T-helper 1 cell (primary cell): ENCODE data around the gene NEUROD1.
"Not testable (repeated sequence)": the region's sequence is repeated elsewhere in the genome, so short reads cannot be mapped to it uniquely, and the experiment has no call there.

Experiments used
- DNase-seq, 5 donors: peaks; one replicate each; pipeline ENCODE4 v3.0.0-alpha.2; 2012 to 2020
- total RNA-seq, 4 donors: gene quantifications; one replicate each; lab custom pipeline; 2026; lab: John Stamatoyannopoulos, UW

NEUROD1 gene
- total RNA-seq = 0 reads per million in 4 donors

DNA sequence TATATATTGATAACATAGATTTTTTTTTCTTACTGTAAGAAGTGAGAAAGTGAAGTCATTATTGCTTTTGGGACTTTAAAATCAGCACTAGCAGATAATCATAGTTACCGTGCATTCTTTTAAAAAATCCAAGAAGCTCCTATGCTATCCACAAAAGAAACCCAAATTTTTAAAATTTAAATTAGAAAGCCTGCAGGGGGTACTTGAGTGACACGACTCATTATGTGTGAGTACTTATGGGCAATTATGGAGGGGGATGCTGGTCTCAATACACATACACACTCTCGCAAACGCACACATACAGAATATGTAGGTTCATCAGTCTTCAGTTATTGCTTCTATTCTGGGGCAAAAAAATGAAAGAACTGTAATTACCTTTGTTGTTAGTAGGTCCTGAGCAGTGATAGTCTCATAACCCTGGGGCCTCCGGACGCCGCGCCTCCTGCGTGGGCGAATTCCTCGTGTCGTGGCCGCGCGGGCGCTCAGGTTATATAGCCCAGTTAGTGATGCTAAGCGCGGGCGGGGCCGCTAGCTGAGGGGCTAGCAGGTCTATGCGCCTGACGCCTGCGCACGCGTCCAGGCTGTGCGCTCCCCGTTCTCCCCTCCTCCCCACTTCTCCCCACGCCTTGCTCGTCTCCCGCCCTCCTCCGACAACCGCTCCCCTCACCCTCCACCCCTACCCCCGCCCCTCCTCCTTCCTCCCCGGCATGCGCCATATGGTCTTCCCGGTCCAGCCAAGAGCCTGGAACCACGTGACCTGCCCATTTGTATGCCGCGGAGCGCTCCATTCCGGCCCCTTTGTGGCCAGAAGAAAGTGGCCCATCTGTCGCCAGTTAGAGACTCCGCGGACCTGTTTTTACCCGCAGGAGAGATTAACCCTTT is at the start of gene NEUROD1:
NEUROD1 (minus strand) TSS at position 463 of the 882 bp plus-strand sequence. CDS start 1,657 bp downstream, outside the sequence.
- DNase-seq = no peak

DNA sequence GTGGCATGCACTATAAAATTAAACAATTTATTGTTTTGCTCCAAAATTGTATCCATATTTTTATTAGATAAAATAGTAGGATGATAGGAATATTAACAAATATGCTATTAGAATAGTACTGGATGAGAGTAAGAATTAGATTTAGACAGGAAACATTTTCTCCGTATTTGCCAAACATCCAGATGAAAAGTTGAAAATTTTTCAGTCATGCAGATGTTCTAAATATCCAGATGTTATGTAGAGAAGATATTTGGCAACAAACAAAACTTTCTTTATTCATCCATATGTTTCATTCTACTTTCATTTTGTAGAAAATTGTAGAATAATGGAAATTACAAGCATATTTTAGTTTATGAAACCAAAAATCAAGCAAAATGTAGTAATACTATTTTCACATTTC is 45.2 kb upstream of the NEUROD1 start:
- no peak for DNase-seq

DNA sequence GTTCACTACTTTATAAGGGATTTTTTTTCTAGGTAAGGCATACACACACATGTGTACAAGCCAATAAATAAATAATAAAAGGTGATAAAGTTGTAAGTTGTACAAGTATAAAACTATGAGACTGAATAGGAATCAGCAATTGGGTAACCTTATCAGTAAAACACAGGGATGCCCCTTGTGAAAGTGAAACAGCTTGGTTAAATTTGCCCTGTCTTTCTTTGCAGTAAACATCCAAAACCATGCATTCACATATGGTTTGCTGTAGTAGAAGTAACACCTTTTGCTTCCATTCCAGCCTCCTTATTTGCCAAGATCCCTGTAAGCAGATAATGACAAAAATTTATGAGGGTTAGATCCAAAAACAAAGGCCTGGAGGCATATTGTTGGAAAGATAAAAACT is 44.3 kb upstream of the NEUROD1 start:
- DNase-seq = no peak

DNA sequence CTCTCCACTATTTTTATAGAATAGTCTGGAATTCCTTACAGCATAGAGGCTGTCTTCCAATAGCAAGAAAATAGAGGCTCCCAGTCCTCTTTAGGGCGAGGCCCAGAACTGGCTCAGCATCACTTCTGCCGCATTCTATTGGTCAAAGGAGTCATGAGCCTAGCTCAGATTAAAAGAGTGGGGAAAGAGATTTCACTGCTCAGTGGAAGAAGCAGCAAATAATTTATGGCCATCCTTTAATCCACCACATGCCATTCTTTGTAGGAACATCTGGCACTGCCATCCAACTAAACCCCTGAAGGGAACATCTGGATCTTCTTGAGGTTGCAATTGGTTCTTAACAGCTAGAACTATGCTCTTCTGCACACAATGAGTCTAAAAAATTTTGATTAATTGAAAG is 43.4 kb upstream of the NEUROD1 start:
- DNase-seq = no peak

DNA sequence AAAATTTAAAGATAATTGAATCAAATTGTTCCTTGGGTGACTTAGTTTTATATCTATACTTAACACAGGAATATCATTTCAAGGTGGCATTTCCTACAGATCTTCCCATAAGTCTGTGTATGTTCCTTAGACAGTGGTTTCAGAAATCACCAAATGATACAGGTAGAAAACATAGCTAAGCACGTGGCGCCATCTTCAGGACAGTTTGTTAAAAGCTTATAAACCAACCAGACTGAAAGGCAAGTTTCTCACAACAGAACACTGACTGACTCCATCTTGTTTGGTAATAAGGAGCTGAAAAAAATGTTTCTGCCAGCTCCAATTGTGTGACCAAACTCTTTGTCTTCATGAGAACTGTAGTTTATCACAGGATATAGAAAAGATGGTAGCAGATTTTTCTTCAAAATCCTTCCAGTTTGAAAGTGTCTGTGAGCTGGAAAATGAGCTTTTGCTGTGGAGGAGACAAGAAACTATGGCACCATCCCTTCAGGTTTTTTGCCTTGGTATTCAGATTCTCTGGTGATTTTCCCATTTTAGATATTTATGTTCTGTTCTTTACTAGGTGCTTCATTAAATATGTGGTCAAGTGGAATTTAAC is 34.8 kb upstream of the NEUROD1 start:
- peak; percentile 13 to 70 (median 55) for DNase-seq

DNA sequence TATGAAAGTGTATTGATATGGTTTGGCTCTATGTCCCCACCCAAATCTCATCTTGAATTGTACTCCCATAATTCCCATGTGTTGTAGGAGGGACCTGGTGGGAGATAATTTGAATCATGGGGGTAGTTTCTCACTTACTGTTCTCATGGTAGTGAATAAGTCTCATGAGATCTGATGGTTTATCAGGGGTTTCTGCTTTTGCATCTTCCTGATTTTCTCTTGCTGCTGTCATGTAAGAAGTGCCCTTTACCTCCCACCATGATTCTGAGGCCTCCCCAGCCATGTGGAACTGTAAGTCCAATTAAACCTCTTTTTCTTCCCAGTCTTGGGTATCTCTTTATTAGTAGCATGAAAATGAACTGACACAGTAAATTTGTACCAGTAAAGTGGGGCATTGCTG is 30.7 kb upstream of the NEUROD1 start:
- DNase-seq = not testable (repeated sequence)

DNA sequence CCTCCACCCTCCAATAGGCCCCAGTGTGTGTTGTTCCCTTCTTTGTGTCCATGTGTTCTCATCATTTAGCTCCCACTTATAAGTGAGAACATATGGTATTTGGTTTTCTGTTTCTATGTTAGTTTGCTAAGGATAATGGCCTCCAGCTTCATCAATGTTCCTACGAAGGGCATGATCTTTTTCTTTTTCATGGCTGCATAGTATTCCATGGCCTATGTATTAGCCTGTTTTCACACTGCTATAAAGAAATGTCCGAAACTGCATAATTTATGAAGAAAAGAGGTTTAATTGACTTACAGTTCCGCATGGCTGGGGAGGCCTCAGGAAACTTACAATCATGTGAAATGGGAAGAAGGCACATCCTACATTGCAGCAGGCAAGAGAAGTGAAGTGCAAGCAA is 22.2 kb upstream of the NEUROD1 start:
- DNase-seq = not testable (repeated sequence)

DNA sequence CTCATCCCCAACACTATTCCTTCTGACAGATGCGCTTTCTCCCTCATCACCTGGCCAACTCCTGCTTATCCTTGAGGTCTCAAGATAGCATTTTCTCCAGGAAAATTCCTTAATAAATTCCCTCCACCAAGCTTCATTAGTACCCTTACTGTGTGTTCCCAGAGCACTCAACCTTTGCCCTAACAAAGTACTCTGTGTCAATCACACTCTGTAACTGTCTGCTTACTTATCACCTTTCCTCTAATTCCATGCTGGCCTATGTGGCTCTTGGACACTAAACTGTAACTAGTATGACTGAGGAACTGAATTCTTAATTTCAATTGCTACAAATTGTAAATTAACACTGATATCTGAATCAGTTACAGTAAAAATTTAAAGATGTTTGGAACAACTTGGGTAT is 17.9 kb upstream of the NEUROD1 start:
- DNase-seq = no peak

DNA sequence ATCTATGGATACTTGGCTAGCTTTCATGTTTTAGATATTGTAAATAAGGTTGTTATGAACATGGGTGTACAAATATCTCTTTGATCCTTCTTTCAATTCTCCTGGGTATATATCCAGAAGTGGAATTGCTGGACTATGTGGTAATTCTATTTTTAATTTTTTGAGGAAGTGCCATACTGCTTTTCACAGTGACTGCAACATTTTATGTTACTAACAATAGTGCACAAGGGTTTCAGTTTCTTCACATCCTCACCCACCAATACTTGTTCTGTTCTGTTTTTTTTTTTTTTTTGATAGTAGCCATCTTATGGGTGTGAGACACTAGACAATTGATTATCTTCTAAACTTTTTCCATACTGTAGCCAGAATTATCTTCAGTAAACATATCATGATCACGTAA is 17.3 kb upstream of the NEUROD1 start:
- no peak for DNase-seq

DNA sequence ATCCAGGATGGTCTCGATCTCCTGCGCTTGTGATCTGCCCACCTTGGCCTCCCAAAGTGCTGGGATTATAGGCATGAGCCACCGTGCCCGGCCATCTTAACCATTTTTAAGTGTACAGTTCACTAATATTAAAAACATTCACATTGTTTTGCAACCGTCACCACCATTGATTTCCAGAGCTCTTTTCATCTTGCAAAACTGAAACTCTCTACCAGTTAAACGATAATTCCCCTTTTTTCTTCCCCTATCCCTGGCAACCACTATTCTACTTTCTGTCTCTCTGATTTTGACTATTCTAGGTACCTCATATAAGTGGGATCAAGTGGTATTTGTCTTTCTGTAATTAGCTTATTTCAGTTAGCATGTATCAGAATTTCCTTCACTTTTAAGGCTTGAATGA is 16.8 kb upstream of the NEUROD1 start:
- no peak for DNase-seq

DNA sequence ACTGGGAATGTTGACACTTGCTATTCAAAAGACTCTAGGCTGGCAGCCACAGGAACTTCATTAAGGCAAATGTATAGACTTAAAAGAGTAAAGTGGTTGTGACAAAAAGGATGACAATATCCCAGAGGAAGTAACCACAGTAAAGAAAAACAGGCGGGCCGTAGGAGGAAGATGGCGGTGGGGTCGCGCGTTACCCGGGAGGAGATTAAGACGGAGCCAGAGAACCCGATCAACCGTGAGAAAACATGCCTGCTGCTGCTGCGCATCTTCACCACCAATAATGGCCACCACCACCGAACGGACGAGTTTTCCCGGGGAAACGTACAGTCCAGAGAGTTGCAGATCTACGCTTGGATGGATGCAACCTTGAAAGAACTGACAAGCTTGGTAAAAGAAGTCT is 14.0 kb upstream of the NEUROD1 start:
- no peak for DNase-seq

DNA sequence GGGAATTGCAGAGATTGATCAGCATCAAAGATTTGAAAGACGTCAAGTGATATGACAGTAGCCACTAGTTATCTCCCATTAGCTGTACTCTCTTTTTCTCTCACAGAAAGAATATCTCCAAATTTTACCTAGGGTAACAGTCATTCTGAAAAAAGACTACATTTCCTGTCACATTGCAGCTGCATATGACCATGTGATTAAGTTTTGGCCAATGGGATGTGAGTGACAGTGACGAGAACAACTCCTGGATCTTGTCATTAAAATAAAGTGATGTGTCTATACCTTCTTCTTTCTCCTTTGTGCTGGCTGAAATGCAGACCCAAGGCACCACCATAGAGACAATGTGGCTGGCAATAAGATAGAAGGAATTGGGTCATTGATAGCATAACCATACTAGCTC is 10.5 kb upstream of the NEUROD1 start:
- DNase-seq = no peak

DNA sequence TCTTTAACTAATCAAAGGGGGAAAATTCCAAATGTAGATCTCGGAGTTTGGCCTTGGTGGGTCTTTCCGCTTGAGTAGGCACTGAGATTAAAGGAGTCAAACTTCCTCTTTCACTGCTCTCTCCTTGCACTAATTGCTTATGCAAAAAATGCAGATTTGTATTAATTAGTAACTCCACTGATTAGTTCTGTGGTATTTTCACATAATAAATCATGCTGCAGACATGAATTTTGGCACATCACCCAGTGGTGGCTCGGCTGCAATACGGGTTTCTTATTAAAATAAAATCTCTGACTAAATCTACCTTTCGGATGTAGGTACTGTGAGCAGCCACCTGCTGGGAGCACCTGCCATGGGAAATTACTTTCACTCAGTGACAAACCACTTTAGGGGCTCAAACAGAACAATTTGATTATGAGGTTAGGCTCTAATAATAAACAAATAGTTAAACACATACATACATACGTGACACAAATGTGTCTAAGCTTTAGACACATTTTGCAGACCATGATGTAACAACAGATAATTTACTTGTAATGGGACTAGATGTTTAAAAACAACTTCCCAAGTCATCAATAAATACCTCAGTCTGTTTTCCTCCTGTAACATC is 6.4 kb upstream of the NEUROD1 start:
- DNase-seq = no peak

DNA sequence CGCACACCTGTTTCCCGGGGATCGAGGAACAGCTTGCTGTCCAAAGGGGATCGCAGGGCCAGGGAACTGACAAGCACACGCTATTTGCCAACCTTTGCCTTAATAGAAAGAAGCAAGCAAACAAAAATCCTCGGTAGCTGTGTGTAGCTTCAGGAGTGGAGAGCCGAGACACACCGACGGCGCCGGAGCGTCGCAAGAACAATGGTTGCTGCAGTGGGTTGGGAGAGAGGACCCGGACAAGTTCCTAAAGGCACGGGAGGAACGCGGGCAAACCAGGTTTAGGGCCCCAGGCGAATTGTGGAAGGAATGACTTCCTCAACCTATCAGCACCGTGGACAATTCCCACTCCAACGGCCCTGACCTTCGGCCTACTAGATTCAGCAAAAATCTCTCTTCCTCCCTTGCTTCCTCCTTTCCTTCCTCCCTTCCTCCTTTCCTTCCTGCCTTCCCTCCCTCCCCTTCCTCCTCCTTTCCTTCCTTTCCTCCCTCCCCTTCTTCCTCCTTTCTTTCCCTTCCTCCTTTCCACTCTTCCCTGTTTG is 4.9 kb upstream of the NEUROD1 start:
- DNase-seq = no peak

DNA sequence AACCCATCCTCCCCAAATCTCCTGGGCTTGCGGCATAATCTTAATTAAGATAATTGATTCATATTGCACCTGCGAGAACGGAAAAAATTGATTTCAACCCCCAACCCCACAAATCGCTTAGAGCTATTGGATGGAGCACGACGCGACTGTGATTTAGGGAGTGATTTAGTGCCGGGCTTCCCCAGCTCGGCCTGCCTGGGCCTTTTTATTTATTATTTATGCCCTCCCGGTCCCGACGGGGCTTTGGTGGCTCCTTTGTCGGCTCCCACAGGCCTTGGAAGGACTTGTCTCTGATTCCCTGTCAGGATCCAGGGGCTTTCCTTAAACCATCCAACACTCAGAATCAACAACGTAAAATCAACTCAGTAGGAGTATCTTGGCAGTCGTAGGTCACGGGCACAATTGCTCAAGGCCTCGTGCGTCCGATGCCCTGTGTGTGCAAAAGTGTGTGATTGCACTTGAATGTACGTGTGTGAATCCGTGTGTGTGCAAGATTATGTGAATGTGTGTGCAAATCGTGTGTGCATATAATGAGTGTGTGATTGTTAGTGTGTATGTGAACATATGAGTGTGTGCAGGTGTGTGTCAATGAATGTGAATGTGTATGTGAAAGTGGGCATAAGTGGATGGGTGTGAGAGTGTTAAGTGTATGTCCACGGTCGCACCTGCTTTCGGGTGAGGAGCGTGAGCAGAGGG is 4.3 kb upstream of the NEUROD1 start:
- no peak for DNase-seq

DNA sequence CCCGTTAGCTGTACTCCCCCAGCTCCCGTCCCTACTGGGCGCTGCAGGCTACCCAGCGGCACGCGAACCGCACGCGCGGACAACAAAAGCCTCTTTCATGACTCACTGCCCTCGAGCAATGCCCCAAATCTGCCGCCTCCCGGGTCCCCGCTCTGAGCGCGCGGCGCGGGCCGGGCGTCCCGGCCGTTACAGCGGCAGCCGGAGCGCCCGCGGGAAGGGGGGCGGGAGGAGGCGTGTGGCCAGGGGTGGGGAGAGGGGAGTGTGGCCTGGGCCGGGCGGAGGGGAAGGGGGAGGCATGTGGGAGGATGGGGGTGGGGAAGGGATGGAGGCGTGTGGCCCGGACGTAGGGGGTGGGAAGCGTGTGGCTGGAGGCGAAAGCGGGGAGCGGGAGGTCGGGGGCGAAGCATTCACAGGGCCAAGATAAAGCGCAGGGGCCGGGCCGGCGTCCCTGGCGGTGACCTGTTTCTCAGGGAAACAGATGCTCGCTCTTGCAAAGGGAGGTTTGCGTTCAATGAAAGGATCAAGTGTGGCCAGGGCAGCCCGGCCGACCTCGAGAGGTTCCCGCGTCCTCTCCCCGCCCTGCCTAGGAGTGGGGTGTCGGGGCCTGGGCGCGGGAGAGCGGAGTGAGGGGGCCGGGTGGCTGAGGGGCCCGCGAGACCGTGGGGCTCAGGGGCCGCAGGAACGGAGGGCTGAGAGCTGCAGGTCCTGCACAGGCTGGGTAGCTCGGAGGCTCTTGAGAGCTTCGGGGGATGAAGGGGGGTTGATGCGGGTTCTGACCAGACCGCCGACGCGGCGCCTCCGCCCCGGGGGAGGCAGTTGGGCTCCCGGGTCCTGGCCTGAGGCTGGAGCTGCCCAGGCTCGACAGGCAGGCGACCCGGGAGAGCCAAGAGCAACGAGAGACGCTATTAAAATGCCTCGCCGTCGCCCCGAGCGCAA is 3.5 kb upstream of the NEUROD1 start:
- no peak for DNase-seq

DNA sequence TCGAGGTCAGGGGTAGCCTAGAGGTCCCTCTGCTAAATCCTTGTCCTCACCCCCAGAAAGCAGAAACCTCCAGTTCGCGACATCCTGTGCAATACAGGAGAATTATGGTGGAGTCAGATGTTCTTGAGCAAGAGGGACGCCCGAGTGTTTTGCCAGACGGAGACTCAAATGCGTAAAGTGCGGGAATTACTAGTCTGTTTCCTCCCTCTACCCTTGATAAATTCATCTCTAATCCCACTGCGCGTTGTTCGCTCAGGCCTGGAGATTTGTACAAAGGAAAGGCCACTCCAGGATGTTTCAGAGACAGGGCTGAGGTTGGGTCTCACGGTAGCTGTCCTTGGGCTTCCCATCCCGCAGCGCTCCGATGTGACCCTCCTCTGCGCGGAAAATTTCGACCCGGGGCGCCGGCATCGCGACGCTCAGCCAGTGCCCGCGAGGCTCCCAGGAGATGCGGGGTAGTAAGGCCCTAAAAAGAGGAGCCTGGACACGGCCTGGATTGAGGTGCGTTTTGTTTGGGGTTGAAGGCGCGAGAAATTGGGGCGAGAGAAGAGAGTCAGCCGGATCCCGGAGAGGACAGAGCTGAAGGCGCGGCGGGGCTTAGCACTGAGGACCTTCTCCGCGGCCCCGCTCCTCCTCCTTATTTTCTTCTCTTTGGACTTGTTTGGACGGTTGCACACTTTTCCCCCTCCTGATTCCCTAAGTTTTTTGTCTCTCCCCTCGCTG is 2.6 kb upstream of the NEUROD1 start:
- no peak for DNase-seq

DNA sequence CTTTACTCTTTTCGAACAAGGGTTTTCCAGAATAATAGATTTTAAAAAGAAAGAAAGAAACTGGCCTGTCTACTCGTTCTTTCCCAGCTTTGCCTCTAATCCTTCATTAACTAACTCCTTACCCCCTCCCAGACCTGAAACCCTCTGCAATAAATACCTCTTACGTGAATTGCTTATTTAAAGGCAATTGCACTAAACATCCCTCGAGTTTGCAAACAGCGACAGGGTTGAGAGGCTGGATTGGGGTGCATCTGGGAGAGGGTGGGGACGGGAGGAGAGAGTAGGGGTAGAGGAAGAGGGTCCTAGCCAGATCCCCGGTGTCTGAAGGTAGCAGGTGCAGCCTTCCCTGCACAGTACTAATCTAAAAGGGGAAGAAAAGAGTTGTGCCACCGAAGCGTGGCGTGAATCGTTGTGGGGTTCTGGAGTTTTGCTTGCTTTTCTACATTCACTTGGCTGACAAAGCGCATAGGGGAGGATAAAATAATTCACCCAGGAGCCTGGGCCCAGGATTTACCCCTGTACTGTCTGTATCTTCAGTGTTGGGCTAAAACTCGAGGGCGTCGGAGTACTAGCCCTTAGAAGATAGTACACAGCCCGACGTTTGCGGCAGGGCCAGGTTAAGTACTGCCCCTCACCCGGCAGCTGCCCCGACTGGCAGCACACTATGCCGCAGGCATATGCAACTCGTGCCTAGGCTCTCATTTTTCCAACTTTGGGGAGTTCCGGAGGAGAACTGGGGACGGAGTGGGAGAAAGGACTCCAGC is 1.9 kb upstream of the NEUROD1 start:
- no peak for DNase-seq

DNA sequence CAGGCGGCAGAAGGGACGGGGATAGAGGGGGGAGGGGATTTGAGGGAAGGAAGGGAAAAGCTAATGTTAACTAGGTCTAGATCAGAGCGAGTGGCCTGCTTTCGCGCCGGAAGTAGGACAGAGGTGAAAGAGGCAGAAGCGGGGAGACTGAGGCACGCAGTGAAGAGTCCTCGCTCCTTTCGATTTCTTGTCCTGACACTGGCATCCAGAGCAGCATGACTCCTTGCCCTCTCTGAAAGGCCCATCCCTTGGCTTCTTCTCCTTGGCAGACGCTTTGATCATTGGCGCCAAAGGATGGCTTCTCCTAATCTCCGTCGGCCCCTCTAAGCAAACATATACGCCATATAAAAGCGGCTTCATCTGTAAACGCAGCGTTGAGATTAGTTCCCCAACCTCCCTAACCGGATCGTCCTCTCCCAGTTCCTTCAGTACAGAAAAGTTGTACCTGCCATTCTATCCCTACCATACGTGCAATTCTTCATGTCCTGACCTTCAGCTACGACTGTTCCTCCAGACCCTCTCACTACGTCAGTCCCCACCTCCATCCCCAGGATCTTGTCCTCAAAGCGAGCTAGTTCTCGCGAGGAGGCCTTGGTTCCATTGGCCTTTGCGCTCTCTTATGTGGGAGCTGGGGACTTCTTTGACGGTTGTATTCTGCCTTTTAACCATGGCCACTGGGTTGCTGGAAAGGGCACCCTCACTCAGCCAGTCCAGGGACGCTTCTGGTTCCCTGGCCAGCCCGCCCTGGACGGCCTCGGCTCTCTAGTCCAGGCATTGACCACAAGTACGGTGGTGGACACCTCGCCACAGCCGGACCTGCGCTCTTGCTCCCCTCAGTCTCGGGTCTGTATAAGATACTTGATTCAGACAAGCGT is 857 bp upstream of the NEUROD1 start:
- DNase-seq = no peak
